EL (cell line): ENCODE data around the gene CDK14.
"Not testable (repeated sequence)": the region's sequence is repeated elsewhere in the genome, so short reads cannot be mapped to it uniquely, and the experiment has no call there.

Experiments
- DNase-seq: peaks from one replicate; pipeline ENCODE4 v3.0.0-alpha.2; 2016

The CDK14 gene

GRCh38 chr7:90597563-90598253, 1.6 kb downstream of the CDK14 start:
- peak; percentile 6 for DNase-seq

GRCh38 chr7:90599038-90599437, 2.9 kb downstream of the CDK14 start:
- peak; percentile 63 for DNase-seq

- DNase-seq, result no peak
Measured at GRCh38 chr7:90599892-90600555, 3.9 kb downstream of the CDK14 start.

GRCh38 chr7:90602303-90602702, 6.2 kb downstream of the CDK14 start:
- DNase-seq, result no peak

GRCh38 chr7:90603346-90603745, 7.2 kb downstream of the CDK14 start:
- DNase-seq, result no peak

- no peak for DNase-seq
Measured at GRCh38 chr7:90604383-90604782, 8.3 kb downstream of the CDK14 start.

GRCh38 chr7:90605055-90605454, 8.9 kb downstream of the CDK14 start:
- DNase-seq, result no peak

GRCh38 chr7:90607196-90607595, 11.1 kb downstream of the CDK14 start:
- DNase-seq, result no peak

- no peak for DNase-seq
Measured at GRCh38 chr7:90610105-90610504, 14.0 kb downstream of the CDK14 start.

- no peak for DNase-seq
Measured at GRCh38 chr7:90611115-90611514, 15.0 kb downstream of the CDK14 start.

- no peak for DNase-seq
Measured at GRCh38 chr7:90613088-90613498, 17.0 kb downstream of the CDK14 start.

GRCh38 chr7:90617442-90617841, 21.3 kb downstream of the CDK14 start:
- no peak for DNase-seq

GRCh38 chr7:90618876-90619275, 22.8 kb downstream of the CDK14 start:
- DNase-seq, result no peak

- no peak for DNase-seq
Measured at GRCh38 chr7:90621125-90621746, 25.1 kb downstream of the CDK14 start.

- no peak for DNase-seq
Measured at GRCh38 chr7:90621747-90622140, 25.6 kb downstream of the CDK14 start.

- no peak for DNase-seq
Measured at GRCh38 chr7:90622670-90623069, 26.5 kb downstream of the CDK14 start.

- DNase-seq, result peak; percentile 30
Measured at GRCh38 chr7:90624225-90624911, 28.2 kb downstream of the CDK14 start.

GRCh38 chr7:90625051-90625450, 28.9 kb downstream of the CDK14 start:
- no peak for DNase-seq

- DNase-seq, result peak; percentile 76
Measured at GRCh38 chr7:90625562-90625961, 29.4 kb downstream of the CDK14 start.

GRCh38 chr7:90626013-90626412, 29.9 kb downstream of the CDK14 start:
- peak; percentile 82 for DNase-seq

GRCh38 chr7:90629297-90629918, 33.3 kb downstream of the CDK14 start:
- DNase-seq, result peak; percentile 68

GRCh38 chr7:90631502-90631901, 35.4 kb downstream of the CDK14 start:
- no peak for DNase-seq

GRCh38 chr7:90639683-90640082, 43.6 kb downstream of the CDK14 start:
- not testable (repeated sequence) for DNase-seq
